Body of pancreas (tissue), 4 donors: ENCODE data around the gene FSTL5.

Source experiments
- CTCF ChIP-seq, 7 experiments: fragments of 450-650 bp in 4 of 7; fragments of 200-600 bp in 3 of 7; sonication (generic) in 3 of 7; IDR thresholded peaks; one replicate each; pipeline ENCODE4 v1.5.1; 2016 to 2019; ENCODE audit warnings: antibody characterized with exemption in 7 of 7
- POLR2A ChIP-seq, 3 donors: fragments of 450-650 bp; IDR thresholded peaks; one replicate each; pipeline ENCODE4 v1.6.1; 2016; ENCODE audit warnings: antibody characterized with exemption in 3 of 3, mild to moderate bottlenecking in 2 of 3

- TF ChIP-seq CTCF (IDR thresholded peaks at IDR 0.05), result no peak
- TF ChIP-seq POLR2A (IDR thresholded peaks at IDR 0.05), result no peak
Observed at GRCh38 chr4:161948026-161948770, 215.6 kb downstream of the FSTL5 start.
